T-helper 1 cell (primary cell): Measurements from ENCODE around the gene SP140L.
A peak's percentile ranks its signal among the peaks of the same experiment; 100 is the strongest.
"Not testable (repeated sequence)": the region's sequence is repeated elsewhere in the genome, so short reads cannot be mapped to it uniquely, and the experiment has no call there.

ENCODE experiments used
- DNase-seq, 5 donors: peaks; one replicate each; pipeline ENCODE4 v3.0.0-alpha.2; 2012 to 2020

Gene SP140L

GRCh38 chr2:230423851-230424458 is 97.0 kb downstream of the SP140L start:
- no peak for DNase-seq

DNA sequence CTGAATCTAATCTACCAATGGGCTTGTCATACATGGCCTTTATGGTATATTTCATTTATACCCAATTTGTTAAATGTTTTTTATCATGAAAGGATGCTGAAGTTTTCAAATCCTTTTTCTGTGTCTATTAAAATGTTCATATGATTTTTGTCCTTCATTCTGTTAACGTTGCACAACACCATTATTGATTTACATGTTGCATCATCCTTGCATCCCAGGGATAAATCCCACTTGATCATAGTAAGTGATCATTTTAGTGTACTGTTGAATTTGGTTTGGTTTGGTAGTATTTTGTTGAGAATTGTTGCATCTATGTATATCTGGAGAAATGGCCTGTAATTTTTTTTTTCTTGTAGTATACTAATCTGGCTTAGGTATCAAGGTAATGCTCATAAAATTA is 98.4 kb downstream of the SP140L start:
- no peak for DNase-seq

GRCh38 chr2:230429513-230429912 is 102.5 kb downstream of the SP140L start:
- DNase-seq, result no peak

- DNase-seq, result no peak
Measured at GRCh38 chr2:230430957-230431910, 104.2 kb downstream of the SP140L start.

- DNase-seq, result no peak
Measured at GRCh38 chr2:230434677-230435324, 107.8 kb downstream of the SP140L start.

DNA sequence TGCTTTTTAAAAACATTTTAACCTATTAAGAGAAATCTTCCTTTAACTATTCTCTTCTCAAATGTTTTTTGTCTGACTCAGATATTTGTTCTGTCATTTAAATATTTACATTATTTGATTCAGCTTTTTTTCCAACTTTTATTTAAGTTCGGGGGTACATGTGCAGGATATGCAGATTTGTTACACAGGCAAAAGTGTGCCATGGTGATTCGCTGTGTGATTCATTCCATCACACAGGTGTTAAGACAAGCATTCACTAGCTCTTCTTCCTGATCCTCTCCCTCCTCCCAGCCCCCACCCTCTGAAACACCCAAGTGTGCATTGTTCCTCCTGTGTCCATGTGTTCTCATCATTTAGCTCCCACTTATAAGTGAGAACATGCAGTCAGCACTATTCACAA is 108.4 kb downstream of the SP140L start:
- no peak for DNase-seq

DNA sequence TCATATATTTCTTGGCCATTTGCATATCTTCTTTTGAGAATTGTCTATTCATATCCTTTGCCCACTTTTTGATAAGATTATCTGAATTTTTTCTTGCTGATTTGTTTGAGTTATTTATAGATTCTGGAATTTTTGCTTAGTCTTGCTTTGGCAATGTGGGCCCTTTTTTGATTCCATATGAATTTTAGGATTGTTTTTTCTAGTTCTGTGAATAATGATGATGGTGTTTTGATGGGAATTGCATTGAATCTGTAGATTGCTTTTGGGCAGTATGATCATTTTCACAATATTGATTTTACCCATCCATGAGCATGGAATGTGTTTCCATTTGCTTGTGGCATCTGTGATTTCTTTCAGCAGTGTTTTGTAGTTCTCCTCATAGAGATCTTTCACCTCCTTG is 112.1 kb downstream of the SP140L start:
- not testable (repeated sequence) for DNase-seq

DNA sequence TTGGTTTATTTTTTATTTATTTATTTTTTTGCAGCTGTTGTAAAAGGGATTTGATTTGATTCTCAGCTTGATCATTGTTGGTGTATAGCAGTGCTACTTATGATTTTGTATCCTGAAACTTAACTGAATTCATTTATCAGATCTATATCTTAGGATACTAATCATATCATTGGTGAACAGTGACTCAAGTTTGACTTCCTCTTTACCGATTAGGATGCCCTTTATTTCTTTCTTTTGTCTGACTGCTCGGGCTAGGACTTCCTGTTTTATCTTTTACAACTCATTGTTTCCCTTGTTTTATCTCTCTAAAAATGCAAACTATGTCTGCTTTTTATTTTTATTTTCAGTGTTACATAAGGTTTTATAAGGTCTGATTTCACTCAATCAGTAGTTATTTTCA is 112.6 kb downstream of the SP140L start:
- DNase-seq, result peak in 1 of 5 donors; percentile 56

DNA sequence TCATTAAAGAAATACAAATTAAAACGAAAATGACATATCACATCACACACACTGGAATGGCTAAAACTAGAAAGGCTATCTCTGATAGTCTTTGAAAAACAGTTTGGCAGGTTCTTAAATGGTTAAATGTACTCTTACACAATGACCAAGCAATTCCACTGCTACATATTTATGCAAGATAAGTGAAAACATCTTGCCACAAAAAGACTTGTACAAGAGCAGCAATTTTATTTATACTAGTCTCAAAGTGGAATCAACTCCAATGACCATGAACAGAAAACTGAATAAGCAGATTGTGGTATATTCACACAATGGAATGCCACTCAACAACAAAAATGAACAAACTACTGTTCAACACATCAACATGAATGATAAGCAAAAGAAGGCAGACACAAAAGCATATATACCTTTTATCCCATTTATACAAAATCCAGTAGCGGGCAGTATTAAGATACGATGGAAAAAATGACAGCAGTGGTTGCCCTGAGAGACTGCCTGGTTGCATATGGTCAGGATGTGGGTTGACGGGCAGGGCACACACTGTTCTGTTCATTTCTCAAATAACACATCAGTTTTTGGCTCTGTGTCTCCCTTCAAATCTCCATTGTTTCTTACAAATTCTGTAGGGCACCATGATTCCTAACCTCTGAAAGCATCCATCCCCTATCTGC is 114.4 kb downstream of the SP140L start:
- DNase-seq, result peak in 4 of 5 donors; percentile 27 to 83 (median 42)

DNA sequence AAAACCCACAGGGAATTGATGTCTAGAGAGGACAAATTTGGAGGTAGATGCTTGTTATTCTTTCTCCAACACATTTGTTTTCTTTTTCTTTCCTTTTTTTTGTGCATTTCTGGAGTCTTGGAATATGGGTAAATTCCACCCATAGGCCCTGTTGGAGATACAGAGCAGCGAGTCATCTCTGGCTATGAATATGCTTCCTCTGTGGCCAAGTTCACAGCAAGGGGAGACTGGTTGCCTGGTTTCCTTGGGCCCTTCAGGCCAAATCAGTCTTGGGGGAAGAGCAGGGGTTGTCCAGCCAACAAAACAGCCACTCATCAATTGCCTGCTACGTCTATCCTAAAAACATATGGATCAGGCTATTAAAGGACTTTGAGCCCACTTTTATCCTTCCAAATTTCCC is 116.5 kb downstream of the SP140L start:
- DNase-seq, result peak in 1 of 5 donors; percentile 25

GRCh38 chr2:230444832-230445231 is 117.8 kb downstream of the SP140L start:
- DNase-seq, result no peak

GRCh38 chr2:230447036-230447435 is 120.0 kb downstream of the SP140L start:
- DNase-seq, result no peak

GRCh38 chr2:230447455-230448451 is 120.8 kb downstream of the SP140L start:
- peak in 1 of 5 donors; percentile 67 for DNase-seq

- DNase-seq, result no peak
Measured at GRCh38 chr2:230449901-230450467, 123.0 kb downstream of the SP140L start.

- DNase-seq, result no peak
Measured at GRCh38 chr2:230453006-230453405, 126.0 kb downstream of the SP140L start.
